ENCODE measurements around the gene SLC25A25. TPM values are rescaled to one million over a fixed set of nuclear protein-coding genes. Genes with fewer than 3 reads are reported as not detected.

SLC25A25 gene
- total RNA-seq, 1 donor from 2014 or later, result 89.5 TPM

GRCh38 chr9:128143525-128144238 is 75.7 kb downstream of the SLC25A25 start:
- DNase-seq (ENCODE audit: low spot score), result no peak

- DNase-seq (ENCODE audit: low spot score), result no peak
Measured at GRCh38 chr9:128144239-128145181, 76.5 kb downstream of the SLC25A25 start.

- no peak for DNase-seq (ENCODE audit: low spot score)
Measured at GRCh38 chr9:128145536-128145935, 77.5 kb downstream of the SLC25A25 start.

DNA sequence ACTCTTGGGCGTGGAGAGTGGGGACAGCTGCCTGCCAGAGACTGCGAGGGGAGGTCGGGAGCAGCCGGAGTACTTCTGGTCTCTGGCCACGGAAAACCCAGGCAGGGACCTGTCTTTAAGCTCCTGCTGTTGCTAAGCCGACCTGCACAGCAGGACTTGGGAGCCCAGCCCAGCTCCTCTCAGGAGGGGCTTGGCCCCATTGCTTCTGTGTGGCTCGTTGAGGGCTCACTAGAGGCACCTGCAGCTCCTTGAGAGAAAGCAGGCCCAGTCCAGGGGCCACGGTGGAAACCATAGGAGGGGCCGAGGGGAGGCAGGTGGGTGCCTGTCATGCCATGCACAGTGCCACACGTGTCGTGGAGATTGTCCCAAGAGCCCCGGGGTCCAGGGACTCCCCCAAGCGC is 77.9 kb downstream of the SLC25A25 start:
- no peak for DNase-seq (ENCODE audit: low spot score)

GRCh38 chr9:128146591-128147120 is 78.6 kb downstream of the SLC25A25 start:
- no peak for DNase-seq (ENCODE audit: low spot score)

- DNase-seq (ENCODE audit: low spot score), result no peak
Measured at GRCh38 chr9:128148509-128149000, 80.5 kb downstream of the SLC25A25 start.

GRCh38 chr9:128149001-128149701 is 81.1 kb downstream of the SLC25A25 start, which contains the start of gene LCN2:
TSS of gene LCN2 (plus strand) at chr9:128149453. CDS start at chr9:128149526, 73 bp downstream.
- DNase-seq (ENCODE audit: low spot score), result no peak

DNA sequence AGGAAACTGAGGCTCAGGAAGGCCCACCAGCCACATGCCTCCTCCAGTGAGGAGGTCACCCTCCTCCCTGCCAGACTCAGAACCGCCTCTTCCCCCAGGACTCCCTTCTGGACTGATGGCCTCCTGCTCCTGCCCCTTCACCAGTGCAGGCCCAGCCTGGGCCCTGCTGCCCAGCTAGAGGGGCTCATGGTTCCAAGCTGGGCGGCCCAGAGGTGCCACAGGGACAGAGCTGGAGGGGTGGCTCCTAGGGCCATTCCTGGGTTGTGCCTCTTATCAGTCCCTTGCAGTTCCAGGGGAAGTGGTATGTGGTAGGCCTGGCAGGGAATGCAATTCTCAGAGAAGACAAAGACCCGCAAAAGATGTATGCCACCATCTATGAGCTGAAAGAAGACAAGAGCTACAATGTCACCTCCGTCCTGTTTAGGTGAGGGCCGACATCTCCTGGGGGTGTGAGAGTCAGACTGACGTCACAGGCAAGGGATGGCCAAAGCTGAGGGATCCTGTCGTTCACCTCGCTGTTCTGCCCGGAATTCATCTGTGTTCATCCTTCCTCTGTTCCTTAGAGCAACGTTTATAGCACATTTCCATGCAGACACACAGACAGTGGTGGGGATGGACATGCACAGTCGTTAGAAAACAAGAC is 82.0 kb downstream of the SLC25A25 start:
- no peak for DNase-seq (ENCODE audit: low spot score)

GRCh38 chr9:128150594-128151308 is 82.7 kb downstream of the SLC25A25 start:
- no peak for DNase-seq (ENCODE audit: low spot score)

GRCh38 chr9:128151309-128152132 is 83.5 kb downstream of the SLC25A25 start:
- DNase-seq (ENCODE audit: low spot score), result no peak

DNA sequence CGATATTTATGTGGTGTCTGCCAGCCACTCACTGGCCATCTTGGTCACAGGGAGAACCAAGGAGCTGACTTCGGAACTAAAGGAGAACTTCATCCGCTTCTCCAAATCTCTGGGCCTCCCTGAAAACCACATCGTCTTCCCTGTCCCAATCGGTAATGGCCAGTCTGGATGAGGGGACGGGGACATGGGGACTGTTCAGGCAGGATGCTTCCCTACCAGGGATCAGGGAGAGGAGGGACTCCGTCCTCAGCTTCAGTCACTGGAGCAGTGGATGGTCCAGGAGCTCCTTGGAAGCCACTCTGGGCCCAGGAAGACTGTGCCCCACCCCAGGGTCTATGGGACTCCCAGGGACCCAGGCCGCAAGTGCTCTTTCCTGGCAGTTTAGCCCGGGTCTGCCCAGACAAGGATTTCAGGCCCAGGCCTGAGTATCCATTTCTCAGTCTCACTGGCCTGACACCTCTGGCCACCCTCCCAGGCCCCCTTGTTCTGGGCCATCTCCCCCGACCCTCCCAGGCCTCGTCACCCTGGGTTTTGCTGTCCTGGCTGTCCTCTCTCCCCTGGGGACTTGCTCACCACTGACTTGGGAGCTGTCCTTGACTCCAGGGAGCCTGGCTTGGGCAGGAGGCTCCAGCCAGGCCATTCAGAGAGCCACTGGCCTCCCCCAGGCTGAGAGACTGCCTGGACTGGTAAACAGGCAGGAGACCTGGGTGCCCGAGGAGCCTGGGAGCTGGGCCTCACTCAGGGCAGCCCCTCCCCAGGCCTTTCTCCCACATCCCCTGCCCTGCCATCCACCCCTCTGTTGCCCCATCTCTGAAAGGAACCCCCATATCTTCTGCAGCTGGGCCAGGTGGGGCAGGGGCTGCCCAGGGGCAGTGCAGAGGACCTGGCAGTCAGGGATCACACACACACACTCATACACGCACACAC is 84.4 kb downstream of the SLC25A25 start:
- DNase-seq (ENCODE audit: low spot score), result no peak

DNA sequence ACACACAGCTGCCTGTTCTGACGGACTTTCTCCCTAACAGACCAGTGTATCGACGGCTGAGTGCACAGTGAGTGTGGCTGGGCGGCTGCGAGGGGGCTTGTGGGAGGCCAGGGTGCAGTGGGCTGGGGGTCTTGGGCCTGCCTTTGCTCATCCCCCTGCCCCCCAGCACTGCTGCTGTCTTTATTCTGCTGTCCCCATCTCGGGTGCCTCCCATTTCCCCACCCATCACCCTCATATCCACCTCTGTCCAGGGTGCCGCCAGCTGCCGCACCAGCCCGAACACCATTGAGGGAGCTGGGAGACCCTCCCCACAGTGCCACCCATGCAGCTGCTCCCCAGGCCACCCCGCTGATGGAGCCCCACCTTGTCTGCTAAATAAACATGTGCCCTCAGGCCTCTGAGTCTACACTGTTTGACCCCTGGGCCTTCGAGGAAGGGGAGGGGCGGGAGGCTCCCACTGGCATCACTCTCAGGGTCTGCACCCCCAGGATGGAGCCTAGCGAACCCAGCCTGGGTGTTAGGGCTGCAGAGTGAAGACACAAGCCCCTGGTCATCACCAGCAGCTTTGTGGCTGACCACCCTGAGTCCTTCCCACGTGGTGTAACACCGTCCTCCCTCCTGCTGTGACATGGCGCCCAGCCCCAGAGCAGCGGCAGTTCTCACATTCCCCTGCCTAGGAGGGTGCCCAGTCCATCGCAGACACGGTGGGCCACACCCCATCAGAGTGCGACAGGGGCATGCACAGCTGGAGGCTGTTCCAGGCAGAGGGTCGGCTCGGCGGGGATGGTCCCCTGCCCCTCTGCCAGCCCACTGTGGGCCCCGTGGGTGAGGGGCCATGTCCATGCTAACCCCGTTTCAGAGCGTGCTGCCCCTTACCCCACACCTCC is 85.3 kb downstream of the SLC25A25 start:
- DNase-seq (ENCODE audit: low spot score), result no peak

- no peak for DNase-seq (ENCODE audit: low spot score)
Measured at GRCh38 chr9:128153947-128154695, 86.1 kb downstream of the SLC25A25 start.

DNA sequence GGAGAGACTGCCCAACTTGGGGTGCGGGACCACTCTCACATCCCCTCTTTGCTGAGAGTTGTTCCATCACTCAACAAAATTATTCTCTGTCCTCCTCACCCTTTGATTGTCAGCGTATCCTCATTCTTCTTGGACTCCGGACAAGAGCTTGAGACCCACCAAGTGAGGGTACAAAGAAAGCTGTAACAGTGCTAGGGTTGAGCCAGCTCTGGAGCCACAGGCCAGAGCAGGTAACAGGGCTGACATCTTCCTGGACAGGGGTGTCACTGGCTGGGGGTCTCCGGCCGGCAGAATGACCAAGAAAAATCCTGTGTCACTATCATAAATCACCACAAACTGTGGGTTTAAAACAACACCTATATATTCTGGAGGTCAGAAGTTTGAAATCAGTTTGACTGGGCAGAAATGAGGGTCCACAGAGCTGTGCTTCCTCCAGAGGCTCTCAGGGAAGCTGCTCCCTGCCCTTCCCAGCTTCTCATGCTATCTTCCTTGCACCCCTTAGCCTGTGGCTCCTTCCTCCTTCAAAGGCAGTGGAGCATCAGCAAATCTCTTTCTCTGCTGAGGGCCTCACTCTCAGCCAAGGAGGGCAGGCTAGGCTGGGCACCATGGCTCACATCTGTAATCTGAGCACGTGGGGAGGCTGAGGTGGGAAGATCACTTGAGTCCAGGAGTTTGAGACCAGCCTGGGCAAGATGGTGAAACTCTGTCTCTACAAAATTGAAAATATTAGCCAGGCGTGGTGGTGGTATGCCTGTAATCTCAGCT is 87.9 kb downstream of the SLC25A25 start:
- no peak for DNase-seq (ENCODE audit: low spot score)

Data from mesenteric fat pad (tissue), 1 donor.